GM19395 (cell line): ENCODE measurements around the gene TMEM72.

Experiments used
- ATAC-seq: cut with Tn5 transposase; IDR thresholded peaks from one replicate; pipeline ENCODE4 v1.9.1; 2021; ENCODE audit warnings: mild to moderate bottlenecking, moderate library complexity; ENCODE audit not compliant: unreplicated experiment

TMEM72 gene

GRCh38 chr10:44965651-44966097 lies 54.5 kb downstream of the TMEM72 start:
- peak; percentile 29 for ATAC-seq

- ATAC-seq, result peak; percentile 40
Measured at GRCh38 chr10:44966129-44966815, 55.1 kb downstream of the TMEM72 start.

- ATAC-seq, result no peak
Measured at GRCh38 chr10:44966816-44967509, 55.8 kb downstream of the TMEM72 start.

GRCh38 chr10:44967616-44968015 lies 56.5 kb downstream of the TMEM72 start:
- ATAC-seq, result no peak

GRCh38 chr10:44968091-44968490 lies 57.0 kb downstream of the TMEM72 start:
- ATAC-seq, result no peak

- no peak for ATAC-seq
Measured at GRCh38 chr10:44968500-44969400, 57.6 kb downstream of the TMEM72 start.

- ATAC-seq, result no peak
Measured at GRCh38 chr10:44969854-44970253, 58.7 kb downstream of the TMEM72 start.

- ATAC-seq, result no peak
Measured at GRCh38 chr10:44970812-44971395, 59.8 kb downstream of the TMEM72 start.

- ATAC-seq, result no peak
Measured at GRCh38 chr10:44971434-44971833, 60.3 kb downstream of the TMEM72 start.

GRCh38 chr10:44971935-44972757 lies 61.0 kb downstream of the TMEM72 start:
- ATAC-seq, result no peak

GRCh38 chr10:44972874-44973306 lies 61.8 kb downstream of the TMEM72 start:
- ATAC-seq, result no peak

- ATAC-seq, result peak; percentile 33
Measured at GRCh38 chr10:44973323-44974081, 62.4 kb downstream of the TMEM72 start.

GRCh38 chr10:44974082-44974627 lies 63.0 kb downstream of the TMEM72 start:
- ATAC-seq, result peak; percentile 2

- ATAC-seq, result peak; percentile 66
Measured at GRCh38 chr10:44974628-44975430, 63.7 kb downstream of the TMEM72 start.

- ATAC-seq, result no peak
Measured at GRCh38 chr10:44975431-44976331, 64.5 kb downstream of the TMEM72 start.

GRCh38 chr10:44976352-44977198 lies 65.4 kb downstream of the TMEM72 start:
- ATAC-seq, result no peak
